PC-3 (cell line): ENCODE measurements around the gene MBOAT1. TPM values are rescaled to one million over a fixed set of nuclear protein-coding genes. Genes with fewer than 3 reads are reported as not detected.
A peak's percentile ranks its signal among the peaks of the same experiment; 100 is the strongest.

Experiments used
- ATAC-seq: fragments of 200-7000 bp; cut with Tn5 transposase; 2 replicates; pipeline ENCODE4 v1.9.1; 2020; ENCODE audit warnings: mild to moderate bottlenecking, moderate library complexity
- BruUV-seq: library from RNA; stranded (reverse); fragments of 400-500 nt; replicated peaks from 2 replicates; lab custom pipeline; 2021; lab: Mats Ljungman, UMichigan
- CTCF ChIA-PET: fragments of 300-600 bp; sonication (Branson Sonifier 250); formaldehyde crosslinking; loops from one replicate; lab custom pipeline; 2022; ENCODE audit warnings: antibody characterized with exemption; lab: Charles Lee
- POLR2A ChIA-PET: fragments of 300-600 bp; sonication (Branson Sonifier 250); formaldehyde crosslinking; loops from one replicate; lab custom pipeline; 2022; ENCODE audit warnings: antibody characterized with exemption; ENCODE audit not compliant: unreplicated experiment; lab: Charles Lee
- DNase-seq: peaks from one replicate; pipeline ENCODE4 v3.0.0-alpha.2; 2015
- H2AFZ ChIP-seq: fragments of 300-600 bp; sonication (generic); 2 replicates; pipeline ENCODE4 v1.6.0; 2016; ENCODE audit warnings: antibody characterized with exemption, low read length
- H3F3A ChIP-seq: fragments of 300-600 bp; sonication (generic); one replicate; pipeline ENCODE4 v1.6.0; 2017; ENCODE audit warnings: antibody characterized with exemption, low read length, control low read depth, mild to moderate bottlenecking; ENCODE audit not compliant: unreplicated experiment
- H3K27ac ChIP-seq: fragments of 300-600 bp; sonication (generic); 2 replicates; pipeline ENCODE4 v1.5.1; 2016; ENCODE audit warnings: mild to moderate bottlenecking, low read length
- H3K27me3 ChIP-seq: fragments of 300-600 bp; sonication (generic); 2 replicates; pipeline ENCODE4 v1.6.1; 2016; ENCODE audit warnings: low read length, mixed read lengths
- H3K36me3 ChIP-seq: fragments of 300-600 bp; sonication (generic); 2 replicates; pipeline ENCODE4 v1.6.1; 2016; ENCODE audit warnings: low read depth, mixed run types, low read length, mixed read lengths
- H3K4me1 ChIP-seq: fragments of 300-600 bp; sonication (generic); 2 replicates; pipeline ENCODE4 v1.5.1; 2016; ENCODE audit warnings: low read length; ENCODE audit not compliant: insufficient read depth
- H3K4me2 ChIP-seq: fragments of 300-600 bp; sonication (generic); 2 replicates; pipeline ENCODE4 v1.6.0; 2016; ENCODE audit warnings: low read length
- H3K4me3 ChIP-seq: fragments of 300-600 bp; sonication (generic); 2 replicates; pipeline ENCODE4 v1.5.1; 2016; ENCODE audit warnings: mild to moderate bottlenecking, low read length, mixed read lengths
- H3K79me2 ChIP-seq: fragments of 300-600 bp; sonication (generic); 2 replicates; pipeline ENCODE4 v1.6.1; 2017; ENCODE audit warnings: low read length, mixed read lengths
- H3K9ac ChIP-seq: fragments of 300-600 bp; sonication (generic); 2 replicates; pipeline ENCODE4 v1.6.0; 2016; ENCODE audit warnings: mild to moderate bottlenecking, low read length
- H3K9me2 ChIP-seq: fragments of 300-600 bp; sonication (generic); replicated peaks from 2 replicates; pipeline ENCODE4 v1.6.1; 2016; ENCODE audit warnings: mixed run types, low read length, mixed read lengths
- H3K9me3 ChIP-seq: fragments of 300-600 bp; sonication (generic); 2 replicates; pipeline ENCODE4 v1.6.1; 2016; ENCODE audit warnings: low read length, mixed read lengths
- H4K20me1 ChIP-seq: fragments of 300-600 bp; sonication (generic); 2 replicates; pipeline ENCODE4 v1.6.1; 2016; ENCODE audit warnings: low read length, mixed read lengths
- EZH2 ChIP-seq: fragments of 300-600 bp; sonication (generic); IDR thresholded peaks from one replicate; pipeline ENCODE4 v1.6.1; 2017; ENCODE audit warnings: antibody characterized with exemption, mild to moderate bottlenecking, low read length; ENCODE audit not compliant: unreplicated experiment
- EZH2phosphoT487 ChIP-seq: fragments of 300-600 bp; sonication (generic); IDR thresholded peaks from 2 replicates; pipeline ENCODE4 v1.6.1; 2018; ENCODE audit warnings: mild to moderate bottlenecking, antibody characterized with exemption, low read length, borderline replicate concordance
- intact Hi-C: fragments of 100-400 bp; cut with micrococcal nuclease; formaldehyde crosslinking; loops from 2 replicates; pipeline ENCODE4 v1.9.0; 2023
- total RNA-seq: library from RNA; depleted of rRNA; stranded (reverse); fragments of >200 nt; gene quantifications from 2 replicates; pipeline ENCODE4 v1.2.3, GENCODE V29; 2014
- TF ChIP-seq, protein P1 (sequence below): fragments of 300-600 bp; sonication (generic); conservative IDR thresholded peaks from 2 replicates; pipeline ENCODE4 v1.5.1; 2017; ENCODE audit warnings: antibody characterized with exemption, low read depth, mild to moderate bottlenecking, low read length

Gene MBOAT1
- total RNA-seq, 1 experiment from 2014 or later = 8.4 TPM

GRCh38 chr6:20126789-20127653 is 85.2 kb downstream of the MBOAT1 start:
- Histone ChIP-seq H3K4me2 (no peak overlapping the region), H3K36me3 (no peaks in the 10 kb centered on the region), H3K9me2 (no peaks in the 10 kb centered on the region), H3K27ac (no peak overlapping the region), H3K27me3 (no peaks in the 10 kb centered on the region), H3F3A (no peaks in the 10 kb centered on the region), H3K79me2 (no peaks in the 10 kb centered on the region), H3K9ac (no peak overlapping the region), H2AFZ (no peak overlapping the region), H3K4me3 (no peak overlapping the region), H3K9me3 (no peaks in the 10 kb centered on the region), H3K4me1 (peaks cover 8% of the 10 kb centered on the region), H4K20me1 (no peaks in the 10 kb centered on the region)
- BruUV-seq = no TSS peak
- DNase-seq (peak; percentile 68), ATAC-seq (peak; percentile 92)
- ChIA-PET CTCF (interaction anchor here (0.5 to 1.6 kb wide), 5 partner anchors 34 to 277 kb away, joined by 3 to 6 read pairs (median 5); partner anchors contain the start of gene MBOAT1), POLR2A (no interaction called here)
- intact Hi-C loops = loop anchor here (1.0 to 2.0 kb wide), 2 partner anchors 35 to 86 kb away; partner anchors contain the start of gene MBOAT1
- no peak for TF ChIP-seq EZH2phosphoT487
- TF ChIP-seq, protein P1, sequence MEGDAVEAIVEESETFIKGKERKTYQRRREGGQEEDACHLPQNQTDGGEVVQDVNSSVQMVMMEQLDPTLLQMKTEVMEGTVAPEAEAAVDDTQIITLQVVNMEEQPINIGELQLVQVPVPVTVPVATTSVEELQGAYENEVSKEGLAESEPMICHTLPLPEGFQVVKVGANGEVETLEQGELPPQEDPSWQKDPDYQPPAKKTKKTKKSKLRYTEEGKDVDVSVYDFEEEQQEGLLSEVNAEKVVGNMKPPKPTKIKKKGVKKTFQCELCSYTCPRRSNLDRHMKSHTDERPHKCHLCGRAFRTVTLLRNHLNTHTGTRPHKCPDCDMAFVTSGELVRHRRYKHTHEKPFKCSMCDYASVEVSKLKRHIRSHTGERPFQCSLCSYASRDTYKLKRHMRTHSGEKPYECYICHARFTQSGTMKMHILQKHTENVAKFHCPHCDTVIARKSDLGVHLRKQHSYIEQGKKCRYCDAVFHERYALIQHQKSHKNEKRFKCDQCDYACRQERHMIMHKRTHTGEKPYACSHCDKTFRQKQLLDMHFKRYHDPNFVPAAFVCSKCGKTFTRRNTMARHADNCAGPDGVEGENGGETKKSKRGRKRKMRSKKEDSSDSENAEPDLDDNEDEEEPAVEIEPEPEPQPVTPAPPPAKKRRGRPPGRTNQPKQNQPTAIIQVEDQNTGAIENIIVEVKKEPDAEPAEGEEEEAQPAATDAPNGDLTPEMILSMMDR = peak; percentile 91

- H3K9me2 ChIP-seq = no peaks in the 10 kb centered on the region
- H3F3A ChIP-seq = no peaks in the 10 kb centered on the region
- no peak for ATAC-seq
- CTCF ChIA-PET = interaction anchor here (0.5 to 1.6 kb wide), 3 partner anchors 33 to 278 kb away, joined by 3 to 6 read pairs (median 4); no protein-coding TSS in a partner anchor
- H3K36me3 ChIP-seq = no peaks in the 10 kb centered on the region
- H3K4me1 ChIP-seq = peaks cover 7% of the 10 kb centered on the region
- no peaks in the 10 kb centered on the region for H3K27me3 ChIP-seq
- no peak for DNase-seq
- no peak overlapping the region for H2AFZ ChIP-seq
- intact Hi-C loops = loop anchor here (1.0 to 2.0 kb wide), 2 partner anchors 34 to 87 kb away; partner anchors contain the start of gene MBOAT1
- H4K20me1 ChIP-seq = no peaks in the 10 kb centered on the region
- POLR2A ChIA-PET = no interaction called here
- H3K4me2 ChIP-seq = no peak overlapping the region
- H3K27ac ChIP-seq = no peak overlapping the region
- H3K9me3 ChIP-seq = no peaks in the 10 kb centered on the region
- H3K79me2 ChIP-seq = no peaks in the 10 kb centered on the region
- H3K4me3 ChIP-seq = no peak overlapping the region
- no TSS peak for BruUV-seq
- TF ChIP-seq, protein P1 = no peak
- TF ChIP-seq EZH2 = no peak
- H3K9ac ChIP-seq = no peak overlapping the region
These were observed 86.0 kb downstream of the MBOAT1 start for GRCh38 chr6:20126102-20126752.
